Activated naive CD4-positive, alpha-beta T cell treated with anti-CD3 and anti-CD28 coated beads for 36 hours (primary cell): ENCODE data around the gene NAA10. TPM values are rescaled to one million over a fixed set of nuclear protein-coding genes. Genes with fewer than 3 reads are reported as not detected.

Experiments
- CTCF ChIA-PET: fragments of 350-600 bp; sonication (Branson Sonifier 250); formaldehyde crosslinking; loops from one replicate; lab custom pipeline; 2021; ENCODE audit warnings: antibody characterized with exemption; lab: Charles Lee
- DNase-seq: peaks from one replicate; pipeline ENCODE4 v3.0.0-alpha.2; 2020
- H3K27ac Mint-ChIP-seq: one replicate; pipeline ENCODE4 v1.8.0; 2021; ENCODE audit warnings: mild to moderate bottlenecking, mixed read lengths
- H3K27me3 Mint-ChIP-seq: one replicate; pipeline ENCODE4 v1.8.0; 2021; ENCODE audit warnings: low read depth, mixed read lengths
- H3K36me3 Mint-ChIP-seq: one replicate; pipeline ENCODE4 v1.8.0; 2021; ENCODE audit warnings: low read depth, mixed read lengths
- H3K4me1 Mint-ChIP-seq: one replicate; pipeline ENCODE4 v1.8.0; 2021; ENCODE audit warnings: low read depth, mixed read lengths
- H3K4me3 Mint-ChIP-seq: one replicate; pipeline ENCODE4 v1.8.0; 2021; ENCODE audit warnings: mild to moderate bottlenecking, moderate library complexity, mixed read lengths
- H3K9me3 Mint-ChIP-seq: one replicate; pipeline ENCODE4 v1.8.0; 2021; ENCODE audit warnings: mixed read lengths
- intact Hi-C: fragments of 100-400 bp; cut with micrococcal nuclease; formaldehyde crosslinking; loops from one replicate; pipeline ENCODE4 v1.15.1; 2023
- microRNA-seq: library from miRNA; unstranded; fragments of <30 nt; microRNA quantifications from one replicate; pipeline ENCODE4 v1.2.0, GENCODE V29; 2022; ENCODE audit warnings: borderline microRNAs expressed, borderline replicate concordance
- total RNA-seq, 2 experiments: library from RNA; stranded (reverse); gene quantifications; one replicate each; pipeline ENCODE4 v1.2.3, GENCODE V29; 2021

Gene NAA10
- total RNA-seq, 2 experiments from 2014 or later: 120 to 121 TPM

GRCh38 chrX:153882557-153882956 lies 52.3 kb downstream of the NAA10 start:
- no peak for DNase-seq
- no peaks in the 10 kb centered on the region for H3K9me3 Mint-ChIP-seq
- H3K36me3 Mint-ChIP-seq: no peaks in the 10 kb centered on the region
- CTCF ChIA-PET: no interaction called here
- intact Hi-C loops: no loop called here
- H3K27me3 Mint-ChIP-seq: peaks cover 8% of the 10 kb centered on the region
- peaks cover 17% of the 10 kb centered on the region for H3K4me1 Mint-ChIP-seq
- no peak overlapping the region for H3K27ac Mint-ChIP-seq
- no peak overlapping the region for H3K4me3 Mint-ChIP-seq

GRCh38 chrX:153882086-153882498 lies 52.7 kb downstream of the NAA10 start:
- no peak overlapping the region for H3K27ac Mint-ChIP-seq
- no peaks in the 10 kb centered on the region for H3K36me3 Mint-ChIP-seq
- no peak for DNase-seq
- intact Hi-C loops: no loop called here
- no peak overlapping the region for H3K4me3 Mint-ChIP-seq
- CTCF ChIA-PET: no interaction called here
- peaks cover 17% of the 10 kb centered on the region for H3K4me1 Mint-ChIP-seq
- H3K9me3 Mint-ChIP-seq: no peaks in the 10 kb centered on the region
- peaks cover 8% of the 10 kb centered on the region for H3K27me3 Mint-ChIP-seq

GRCh38 chrX:153881281-153881680 lies 53.6 kb downstream of the NAA10 start:
- Mint-ChIP-seq H3K27me3 (peaks cover 10% of the 10 kb centered on the region), H3K4me1 (peaks cover 18% of the 10 kb centered on the region), H3K4me3 (no peak overlapping the region), H3K9me3 (no peaks in the 10 kb centered on the region), H3K27ac (no peak overlapping the region), H3K36me3 (no peaks in the 10 kb centered on the region)
- no peak for DNase-seq
- CTCF ChIA-PET: no interaction called here
- intact Hi-C loops: no loop called here

- intact Hi-C loops: no loop called here
- H3K36me3 Mint-ChIP-seq: no peaks in the 10 kb centered on the region
- DNase-seq: no peak
- CTCF ChIA-PET: no interaction called here
- H3K9me3 Mint-ChIP-seq: no peaks in the 10 kb centered on the region
- no peak overlapping the region for H3K4me3 Mint-ChIP-seq
- no peak overlapping the region for H3K27ac Mint-ChIP-seq
- peaks cover 12% of the 10 kb centered on the region for H3K27me3 Mint-ChIP-seq
- peaks cover 21% of the 10 kb centered on the region for H3K4me1 Mint-ChIP-seq
Observed at GRCh38 chrX:153880440-153880815, 54.4 kb downstream of the NAA10 start.

GRCh38 chrX:153879741-153880439 lies 54.9 kb downstream of the NAA10 start:
- Mint-ChIP-seq H3K9me3 (no peaks in the 10 kb centered on the region), H3K27me3 (peaks cover 8% of the 10 kb centered on the region), H3K27ac (no peak overlapping the region), H3K4me1 (peaks cover 20% of the 10 kb centered on the region), H3K36me3 (no peaks in the 10 kb centered on the region), H3K4me3 (no peak overlapping the region)
- intact Hi-C loops: loop anchor here (5.0 kb wide), 1 partner anchor 58 kb away; no protein-coding TSS in a partner anchor
- CTCF ChIA-PET: no interaction called here
- DNase-seq: no peak

Small RNAs within 50 kb of the gene (microRNA-seq; reads per million reads assigned to microRNA genes)
- gene MIR3202-1 (not detected), gene MIR3202-2 (not detected)

Other genes starting within 250 kb of the NAA10 start
- gene SLC6A8, start 247.1 kb downstream of the NAA10 start, total RNA-seq: under 1 TPM; 0.32 to 0.41 TPM
- gene BCAP31, start 210.7 kb downstream of the NAA10 start, total RNA-seq: 10 to 100 TPM; 69.5 to 71.2 TPM
- 1 to 10 TPM; 2.5 to 3.4 TPM for gene ABCD1, start 210.2 kb downstream of the NAA10 start, total RNA-seq
- gene PLXNB3, start 170.8 kb downstream of the NAA10 start, total RNA-seq: under 1 TPM; 0.05 to 0.44 TPM
- gene SRPK3, start 154.0 kb downstream of the NAA10 start, total RNA-seq: not detected
- gene IDH3G, start 140.7 kb downstream of the NAA10 start, total RNA-seq: 10 to 100 TPM; 46.3 to 49.9 TPM
- 100 to 1,000 TPM; 148 to 152 TPM for gene SSR4, start 140.4 kb downstream of the NAA10 start, total RNA-seq
- 1 to 10 TPM in 1 of 2 experiments, under 1 TPM in 1; 0.83 to 1.0 TPM for gene PDZD4, start 104.5 kb downstream of the NAA10 start, total RNA-seq
- under 1 TPM; 0.40 to 0.57 TPM for gene L1CAM, start 48.9 kb downstream of the NAA10 start, total RNA-seq
- not detected for gene AVPR2, start 30.4 kb downstream of the NAA10 start, total RNA-seq
- gene ARHGAP4, start 8.8 kb downstream of the NAA10 start, total RNA-seq: 100 to 1,000 TPM; 154 to 161 TPM
- gene RENBP, start 9.6 kb upstream of the NAA10 start, total RNA-seq: 10 to 100 TPM; 11.3 to 13.1 TPM
- gene HCFC1, start 36.8 kb upstream of the NAA10 start, total RNA-seq: 10 to 100 TPM; 85.0 to 86.1 TPM
- 1 to 10 TPM; 6.2 to 6.7 TPM for gene TMEM187, start 37.7 kb upstream of the NAA10 start, total RNA-seq
- gene IRAK1, start 84.9 kb upstream of the NAA10 start, total RNA-seq: 10 to 100 TPM; 77.2 to 82.6 TPM
- 10 to 100 TPM; 47.1 to 50.2 TPM for gene MECP2, start 162.7 kb upstream of the NAA10 start, total RNA-seq
- not detected for gene OPN1LW, start 209.2 kb upstream of the NAA10 start, total RNA-seq
- not detected for gene OPN1MW, start 247.6 kb upstream of the NAA10 start, total RNA-seq